Measurements from ENCODE around the gene MED22.
"Not testable (repeated sequence)": the region's sequence is repeated elsewhere in the genome, so short reads cannot be mapped to it uniquely, and the experiment has no call there.

Gene MED22

DNA sequence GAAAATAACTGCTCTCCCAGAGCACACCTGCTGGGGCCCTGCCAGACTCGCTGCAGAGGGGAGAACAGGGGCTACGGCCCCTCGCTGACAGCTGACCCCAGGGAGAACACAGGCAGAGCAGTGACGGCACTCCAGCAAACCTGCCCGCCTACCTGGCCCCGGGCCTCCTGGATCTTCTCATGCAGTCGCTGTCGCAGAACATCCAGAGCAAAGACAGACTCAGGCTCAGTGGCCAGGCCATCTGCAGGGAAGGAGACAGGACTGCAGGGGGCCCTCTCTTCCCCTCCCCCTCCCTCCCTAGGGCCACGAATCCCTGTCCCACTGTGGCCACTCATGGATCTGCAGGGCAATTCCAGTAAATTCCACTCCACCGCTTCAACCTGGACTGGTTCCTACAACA lies 14.4 kb downstream of the MED22 start:
- DNase-seq, result no peak

DNA sequence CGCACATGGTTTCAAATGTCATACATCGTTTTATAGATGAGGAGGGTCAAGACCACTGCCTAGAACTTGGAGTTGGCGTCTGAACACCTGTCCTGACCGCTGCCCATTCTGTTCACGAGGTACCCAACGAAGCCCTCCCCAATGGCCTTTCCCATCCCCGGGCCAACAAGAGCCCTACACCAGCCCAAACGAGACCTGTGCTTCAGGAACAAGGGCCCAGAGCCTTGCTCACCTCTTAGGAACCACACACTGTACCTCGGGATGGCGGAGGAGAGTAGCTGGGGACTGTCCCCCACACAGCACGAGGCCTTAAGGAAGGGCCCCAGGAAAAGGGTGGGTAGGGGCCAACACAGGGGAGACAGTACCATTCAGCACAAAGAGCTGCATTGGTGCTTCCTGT lies 14.9 kb downstream of the MED22 start:
- DNase-seq, result no peak

GRCh38 chr9:133332381-133332730 lies 15.6 kb downstream of the MED22 start:
- no peak for DNase-seq

DNA sequence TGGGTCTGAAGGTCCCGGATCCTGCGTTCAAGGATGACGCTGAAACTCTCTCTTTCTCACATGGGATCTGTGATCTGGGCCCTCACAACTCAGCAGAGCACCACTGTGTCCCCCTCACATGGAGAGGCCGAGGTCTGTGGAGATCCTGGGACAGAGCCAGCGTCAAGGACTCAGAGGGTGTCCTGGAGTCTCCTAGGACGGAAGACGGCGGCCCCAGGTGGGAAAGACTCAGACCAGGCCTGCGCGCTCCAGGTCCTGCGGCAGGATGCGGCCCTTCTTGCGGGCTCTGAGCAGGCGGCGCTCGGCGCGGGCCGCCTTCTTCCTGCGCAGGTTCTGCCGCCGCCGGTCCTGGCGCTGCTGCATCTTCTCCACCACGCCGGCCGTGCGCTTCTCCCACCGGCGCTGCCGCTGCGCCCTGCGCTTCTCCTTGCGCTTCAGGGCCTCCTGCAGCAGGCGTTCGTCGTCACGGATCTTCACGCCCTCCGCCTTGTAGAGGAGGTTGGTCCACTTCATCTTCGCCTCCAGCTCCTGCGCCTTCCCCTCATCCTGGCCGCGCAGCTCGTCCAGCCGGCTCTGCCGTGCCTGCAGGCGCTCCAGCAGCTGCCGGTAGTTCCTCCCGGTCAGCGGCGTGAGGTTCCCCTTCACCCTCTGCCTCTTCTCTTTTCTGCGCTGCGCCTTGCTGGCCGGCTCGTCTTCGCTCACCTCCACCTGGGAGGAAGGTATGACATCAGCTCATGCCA lies 16.1 kb downstream of the MED22 start:
- no peak for DNase-seq

DNA sequence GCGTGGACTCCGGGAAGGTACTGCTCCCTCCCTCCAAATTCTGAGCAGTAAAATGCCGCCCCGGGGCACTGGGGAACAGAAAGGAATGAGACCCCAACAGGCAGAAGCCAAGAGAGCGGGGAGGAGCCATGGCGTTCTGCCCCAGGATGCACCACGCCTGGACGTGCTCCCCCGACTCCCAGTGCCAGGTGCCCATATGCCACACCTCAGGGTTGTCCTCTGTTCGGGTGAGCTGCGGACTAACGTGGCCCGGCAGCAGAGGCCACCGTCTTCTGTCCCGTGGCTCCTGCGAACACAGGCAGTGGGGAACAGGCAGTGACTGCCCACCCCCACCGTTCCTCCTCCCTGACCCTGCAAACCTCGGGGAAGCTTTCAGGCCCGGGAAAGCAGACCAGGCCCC lies 16.7 kb downstream of the MED22 start:
- no peak for DNase-seq

DNA sequence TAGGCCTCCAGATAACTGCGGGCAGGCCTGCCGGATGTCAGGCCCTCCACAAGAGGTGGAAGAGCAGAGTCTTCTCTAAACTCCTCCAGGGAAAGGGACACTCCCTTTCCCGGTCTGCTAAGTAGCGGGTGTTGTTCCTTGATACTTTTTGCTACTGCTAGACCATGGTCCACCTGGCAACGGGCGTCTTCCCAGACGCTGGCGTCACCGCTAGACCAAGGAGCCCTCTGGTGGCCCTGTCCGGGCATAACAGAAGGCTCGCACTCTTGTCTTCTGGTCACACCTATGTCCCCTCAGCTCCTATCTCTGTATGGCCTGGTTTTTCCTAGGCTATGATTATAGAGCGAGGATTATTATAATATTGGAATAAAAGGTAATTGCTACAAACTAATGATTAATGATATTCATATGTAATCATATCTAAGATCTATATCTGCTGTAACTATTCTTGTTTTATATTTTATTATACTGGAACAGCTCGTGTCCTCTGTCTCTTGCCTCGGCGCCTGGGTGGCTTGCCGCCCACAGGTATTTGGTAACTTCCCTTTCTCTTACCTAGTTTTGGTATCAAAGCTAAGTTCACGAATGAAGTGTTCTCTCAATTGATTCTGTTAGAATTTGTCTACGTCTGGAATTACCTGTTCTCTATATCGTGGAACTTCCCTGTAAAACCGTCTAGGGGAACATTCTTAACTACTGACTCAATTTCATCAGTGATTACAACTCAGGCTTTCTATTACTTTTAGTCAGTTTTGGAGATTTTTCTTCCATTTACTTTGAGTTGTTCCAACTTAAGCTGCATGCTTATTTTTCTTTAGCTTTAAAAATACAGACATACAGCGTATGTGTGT lies 18.4 kb downstream of the MED22 start:
- not testable (repeated sequence) for DNase-seq

- DNase-seq, result no peak
These were observed 20.0 kb downstream of the MED22 start for GRCh38 chr9:133327834-133328484.

- not testable (repeated sequence) for DNase-seq
These were observed 20.9 kb downstream of the MED22 start for GRCh38 chr9:133327021-133327420.

GRCh38 chr9:133323991-133324703 lies 23.8 kb downstream of the MED22 start:
- DNase-seq, result no peak

DNA sequence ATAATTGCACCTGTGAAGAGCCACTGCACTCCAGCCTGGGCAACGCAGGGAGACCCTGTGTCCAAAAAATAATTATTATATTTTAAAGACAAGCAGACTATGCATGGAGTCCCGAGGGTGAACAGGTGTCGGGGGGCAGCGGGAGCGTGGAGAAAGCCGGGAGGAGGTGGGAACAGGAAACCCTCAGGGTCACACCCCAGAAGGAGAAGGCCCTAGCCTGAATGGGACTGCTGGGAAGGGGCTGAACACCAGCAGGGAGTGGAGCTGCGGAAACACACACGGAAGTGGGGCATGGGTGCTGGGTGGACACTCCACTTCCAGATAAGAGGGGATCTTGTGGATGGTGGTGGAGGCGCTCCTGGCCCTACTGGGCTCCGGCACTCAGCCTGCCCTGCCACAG lies 24.7 kb downstream of the MED22 start:
- no peak for DNase-seq

GRCh38 chr9:133322701-133323100 lies 25.2 kb downstream of the MED22 start:
- no peak for DNase-seq

DNA sequence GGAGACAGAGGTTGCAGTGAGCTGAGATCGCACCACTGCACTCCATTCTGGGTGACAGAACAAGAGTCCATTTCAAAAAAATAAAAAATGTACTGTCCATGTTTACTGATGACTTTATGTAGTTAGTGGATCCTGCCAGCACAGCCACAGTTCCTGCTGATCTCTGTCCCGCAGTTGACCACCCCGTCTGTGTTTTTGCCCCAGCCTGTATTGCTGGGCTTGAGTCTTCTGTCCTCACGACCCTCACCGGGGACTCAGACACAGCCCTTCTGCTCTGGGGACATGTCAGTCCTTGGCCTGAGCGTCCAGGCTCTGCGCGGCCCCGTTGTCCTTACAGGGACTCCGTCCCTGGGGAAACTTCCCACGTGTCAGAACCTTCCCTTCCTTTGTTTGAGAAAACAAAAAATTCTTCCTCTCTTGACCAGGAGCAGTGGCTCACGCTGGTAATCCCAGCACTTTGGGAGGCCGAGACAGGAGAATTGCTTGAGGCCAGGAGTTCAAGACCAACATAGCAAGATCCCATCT lies 26.5 kb downstream of the MED22 start:
- DNase-seq, result no peak

DNA sequence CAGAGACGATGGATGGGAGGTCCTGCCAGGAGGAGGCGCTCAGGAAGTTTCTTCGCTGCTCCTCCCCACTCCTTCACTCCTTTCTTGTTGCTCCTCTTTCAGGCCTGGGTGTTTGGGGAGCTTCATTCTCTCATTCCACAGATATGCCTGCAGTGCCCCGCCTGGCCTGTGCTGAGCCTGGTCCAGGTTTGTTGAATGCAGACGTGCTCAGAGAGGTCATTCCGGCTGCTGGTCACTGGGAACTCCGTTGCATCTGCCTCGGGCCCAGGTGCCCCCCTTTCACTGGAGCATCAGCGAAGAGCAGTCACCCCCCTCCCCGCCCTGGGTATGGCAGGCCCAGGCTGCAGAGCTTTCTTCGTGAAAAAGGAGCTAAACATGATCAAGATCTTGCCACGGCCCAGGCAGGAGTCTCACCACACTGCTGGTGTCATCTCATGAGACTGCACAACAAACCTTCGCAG lies 27.5 kb downstream of the MED22 start:
- DNase-seq, result no peak

- DNase-seq, result not testable (repeated sequence)
These were observed 30.4 kb downstream of the MED22 start for GRCh38 chr9:133317551-133317950.

DNA sequence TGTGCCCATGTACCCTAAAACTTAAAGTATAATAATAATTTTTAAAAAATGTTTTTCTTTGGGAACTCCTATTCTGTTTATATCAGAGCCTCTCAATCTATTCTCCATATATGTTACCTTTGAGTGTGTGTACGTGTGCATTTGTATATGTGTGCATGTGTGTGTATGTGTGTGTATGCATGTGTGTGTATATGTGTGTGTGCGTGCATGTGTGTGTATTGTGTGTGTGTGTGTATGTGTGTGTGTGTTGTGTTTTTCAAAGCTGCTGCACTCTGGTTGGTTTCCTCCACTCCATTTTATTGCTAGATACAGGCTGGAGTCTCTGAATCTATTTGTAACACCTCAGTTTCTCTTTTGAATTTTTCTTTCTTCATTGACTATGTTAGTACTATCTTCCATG lies 31.9 kb downstream of the MED22 start:
- DNase-seq, result no peak

- no peak for DNase-seq
These were observed 38.3 kb downstream of the MED22 start for GRCh38 chr9:133309608-133310007.

- no peak for DNase-seq
These were observed 40.6 kb downstream of the MED22 start for GRCh38 chr9:133307301-133307700.

DNA sequence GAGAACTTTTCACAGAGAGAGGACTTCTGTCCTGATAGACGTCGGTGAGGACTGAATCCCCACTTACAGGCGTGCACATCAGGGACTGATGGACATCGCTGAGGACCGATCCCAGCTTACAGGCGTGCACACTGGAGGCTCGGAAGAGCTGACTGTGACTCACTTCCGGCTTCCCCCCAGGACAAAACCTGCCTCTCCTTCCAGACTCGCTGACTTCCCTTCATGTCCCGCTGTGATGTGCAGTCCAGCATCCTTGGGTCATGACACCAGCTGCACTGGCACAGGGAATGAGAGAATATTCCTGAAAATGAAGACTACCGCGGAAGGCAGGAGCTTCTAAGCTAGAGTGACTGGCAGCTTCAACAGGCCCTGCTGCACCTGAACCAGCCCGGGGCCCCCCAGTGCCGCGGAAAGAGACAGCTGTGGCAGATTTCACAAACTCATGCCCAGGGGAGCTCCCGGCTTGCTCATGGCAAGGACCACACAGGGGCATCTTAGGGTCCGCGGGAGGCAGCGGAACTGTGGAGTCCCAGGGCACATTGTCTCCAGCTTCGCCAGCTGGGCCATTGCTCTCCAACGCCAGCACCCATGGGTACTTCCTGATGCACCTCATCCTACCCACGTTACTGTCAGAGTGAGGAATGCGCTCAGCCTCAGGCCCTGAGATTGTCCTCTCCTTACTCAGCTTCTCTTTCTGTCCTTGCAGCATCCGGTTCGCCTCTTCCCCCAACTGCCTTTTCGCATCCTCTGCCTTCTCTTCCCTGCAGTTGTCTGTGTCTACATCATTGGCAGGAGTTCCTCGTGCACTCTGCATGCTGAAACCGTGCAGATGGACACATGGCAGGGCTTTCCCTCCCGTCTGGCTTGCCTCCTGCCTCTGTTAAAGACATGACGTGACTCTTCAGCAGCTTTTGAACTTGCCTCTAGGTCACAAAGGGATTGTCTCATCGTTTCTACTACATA lies 41.4 kb downstream of the MED22 start:
- DNase-seq, result no peak

DNA sequence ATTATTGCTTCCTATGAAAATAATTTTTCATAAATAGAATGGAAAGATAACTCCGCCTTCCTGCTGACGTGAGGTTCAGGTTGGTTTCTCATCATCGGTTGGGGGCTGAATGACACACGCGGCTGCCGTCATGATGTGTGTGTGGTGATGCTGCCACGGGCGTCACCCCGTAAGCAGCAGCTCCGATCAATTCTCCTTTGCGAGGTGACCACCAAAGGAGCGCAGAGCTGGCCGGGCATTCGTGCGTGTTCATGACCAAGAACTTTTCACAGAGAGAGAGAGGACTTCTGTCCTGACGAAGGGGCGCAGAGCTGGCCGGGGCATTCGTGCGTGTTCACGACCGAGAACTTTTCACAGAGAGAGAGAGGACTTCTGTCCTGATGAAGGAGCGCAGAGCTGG lies 42.2 kb downstream of the MED22 start:
- DNase-seq, result no peak

DNA sequence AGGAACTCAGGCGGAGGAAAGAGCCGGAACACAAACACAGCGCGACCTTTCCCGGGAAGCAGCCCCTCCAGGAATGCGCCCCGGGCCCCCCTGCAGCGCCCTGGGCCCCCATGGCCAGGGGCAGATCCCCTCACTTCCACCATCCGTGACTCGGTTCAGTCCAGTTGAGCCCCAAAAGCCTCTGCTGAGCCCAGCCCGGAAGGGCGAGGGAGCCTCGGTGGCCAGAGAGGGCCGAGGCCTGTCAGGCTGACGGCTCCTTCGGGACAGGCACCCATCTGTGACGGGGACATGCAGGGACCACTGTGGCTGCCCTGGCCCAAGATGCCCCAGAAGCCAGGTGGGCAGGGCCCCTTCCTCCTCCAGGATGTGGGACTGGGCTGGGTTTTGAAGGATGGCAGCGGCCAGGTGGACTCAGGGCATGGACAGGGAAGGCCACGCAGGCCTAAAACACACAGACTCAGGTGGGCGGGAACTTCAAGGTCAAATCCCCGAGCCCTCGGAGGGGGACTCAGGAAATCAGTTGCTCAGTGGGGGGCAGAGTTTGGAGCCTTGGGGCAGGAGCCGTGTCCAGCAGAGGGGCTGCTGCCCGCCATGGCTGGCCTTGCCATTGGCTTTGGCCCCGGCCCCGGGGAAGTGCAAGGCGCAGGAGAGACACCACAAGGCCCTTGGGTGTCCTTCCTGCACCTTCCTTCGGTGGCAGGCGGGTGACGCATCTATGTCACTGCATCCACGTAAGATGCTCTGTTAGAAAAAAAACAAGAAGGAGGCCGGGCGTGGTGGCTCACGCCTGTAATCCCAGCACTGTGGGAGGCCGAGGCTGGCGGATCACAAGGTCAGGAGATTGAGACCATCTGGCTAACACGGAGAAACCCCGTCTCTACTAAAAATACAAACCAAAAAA lies 43.2 kb downstream of the MED22 start:
- DNase-seq, result no peak

DNA sequence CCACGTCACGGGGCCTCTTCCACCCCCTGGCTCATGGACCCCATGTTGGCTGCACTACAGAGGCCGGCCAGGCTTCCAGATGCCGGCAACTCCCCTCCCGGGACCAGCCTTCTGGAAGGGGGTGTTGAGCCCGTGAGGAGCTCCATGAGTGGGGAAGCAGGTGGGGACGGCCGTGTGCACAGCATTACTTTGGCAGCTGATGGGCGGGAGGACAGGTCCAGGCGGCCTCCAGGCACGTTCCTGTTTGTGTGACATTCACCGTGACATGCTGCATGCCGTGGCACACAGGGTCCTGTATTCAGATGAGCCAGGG lies 43.8 kb downstream of the MED22 start:
- DNase-seq, result no peak

Data from stimulated activated naive CD4-positive, alpha-beta T cell (primary cell).